GM19455 (cell line): ENCODE results near the gene SAMD4A.

Experiments
- ATAC-seq: cut with Tn5 transposase; IDR thresholded peaks from one replicate; pipeline ENCODE4 v1.9.1; 2021; ENCODE audit not compliant: unreplicated experiment

Gene SAMD4A

DNA sequence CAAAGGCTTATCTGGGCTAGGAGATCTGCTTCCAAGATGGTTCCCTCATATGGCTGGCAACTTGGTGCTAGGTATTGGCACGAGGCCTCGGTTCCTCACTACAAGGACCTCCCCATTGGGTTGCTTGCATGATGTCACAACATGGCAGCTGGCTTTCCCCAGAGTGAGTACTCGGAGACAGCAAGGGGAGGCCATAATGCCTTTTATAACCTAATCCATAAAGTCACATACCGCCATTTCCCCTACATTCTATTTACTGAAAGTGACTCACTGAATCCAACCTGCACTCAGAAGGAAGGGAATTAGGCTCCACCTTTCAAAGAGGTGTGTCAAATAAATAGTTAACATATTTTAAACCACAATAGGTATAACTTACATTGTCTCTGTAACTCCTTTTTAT lies 130.9 kb downstream of the SAMD4A start:
- ATAC-seq: no peak

DNA sequence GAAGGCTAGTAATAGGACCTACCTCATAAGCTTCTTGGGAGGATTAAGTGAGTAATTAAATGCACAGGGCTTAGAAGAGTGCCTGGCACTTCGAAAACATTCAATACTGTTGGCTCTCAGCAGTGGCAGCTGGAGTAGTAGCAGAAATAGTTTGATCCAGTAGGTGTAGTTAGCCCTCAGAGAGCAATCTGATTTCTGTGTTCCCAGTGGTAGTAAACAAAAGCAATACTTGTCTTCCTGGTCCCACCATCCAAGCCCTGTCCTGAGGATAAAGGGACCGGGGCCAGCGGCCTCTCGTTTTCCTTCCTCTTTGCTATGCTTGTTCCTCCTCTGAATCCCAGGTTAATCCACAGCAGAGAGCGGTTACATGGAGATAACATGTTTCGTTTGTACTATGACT lies 131.6 kb downstream of the SAMD4A start:
- no peak for ATAC-seq

DNA sequence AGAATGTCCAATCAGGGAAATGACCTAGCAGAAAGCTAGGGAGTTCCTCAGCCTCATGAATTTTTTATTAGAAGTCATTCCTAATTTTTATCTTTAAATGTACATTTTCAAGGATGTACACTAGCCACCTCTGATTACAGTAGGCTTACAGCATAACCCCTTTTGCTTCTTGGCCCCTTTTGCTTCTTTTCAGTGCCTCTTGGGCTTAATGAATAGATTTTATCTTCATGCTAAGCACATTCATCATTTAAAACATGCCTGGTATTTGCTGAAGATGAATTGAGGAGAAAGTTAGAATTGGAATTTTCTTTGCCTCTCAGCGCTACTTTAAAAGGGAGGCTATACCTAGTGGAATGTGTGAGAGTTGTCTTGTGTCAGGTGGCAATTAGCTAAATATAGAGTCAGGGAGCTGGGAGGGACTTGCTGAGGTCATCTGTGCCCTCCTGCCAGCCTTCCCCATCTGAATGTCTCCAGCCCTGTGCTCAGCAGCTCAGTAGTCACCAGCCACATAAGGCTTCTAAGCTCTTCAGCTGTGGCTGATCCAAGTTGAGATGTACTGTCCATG lies 132.1 kb downstream of the SAMD4A start:
- no peak for ATAC-seq

DNA sequence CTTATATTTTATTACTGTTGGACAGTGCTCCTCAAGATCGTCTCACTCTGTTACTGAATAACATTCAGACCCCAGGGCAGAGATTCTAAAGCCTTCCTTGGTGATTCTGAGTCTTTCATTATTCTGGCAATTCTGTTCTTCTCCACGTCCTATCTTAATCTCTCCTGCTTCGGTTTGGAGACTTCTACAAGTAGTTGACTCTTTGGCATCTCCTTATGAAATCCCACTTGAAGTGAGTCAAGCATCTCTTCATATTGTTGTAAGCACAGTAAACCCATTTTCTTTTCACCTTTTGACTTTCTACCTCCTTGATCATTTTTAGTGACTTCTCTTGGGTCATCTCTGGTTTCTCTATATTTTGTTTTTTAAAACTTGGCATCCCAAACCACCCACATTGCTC lies 132.8 kb downstream of the SAMD4A start:
- ATAC-seq: no peak

DNA sequence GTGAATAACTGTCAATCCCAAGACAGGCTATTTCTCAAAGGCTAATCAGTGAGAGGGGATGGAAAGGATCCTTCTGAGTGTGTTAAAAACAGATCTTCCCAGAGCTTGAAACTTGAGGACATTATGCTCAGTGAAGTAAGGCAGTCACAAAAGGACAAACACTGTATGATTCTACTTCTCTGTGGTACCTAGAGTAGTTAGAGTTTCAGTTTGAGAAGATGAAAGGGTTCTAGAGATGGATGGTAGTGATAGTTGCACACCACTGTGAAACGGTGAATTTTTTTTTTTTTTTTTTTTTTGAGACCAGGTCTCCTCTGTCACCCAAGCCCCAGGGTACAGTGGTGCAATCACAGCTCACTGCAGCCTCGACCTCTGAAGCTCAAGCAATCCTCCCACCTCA lies 133.8 kb downstream of the SAMD4A start:
- no peak for ATAC-seq

DNA sequence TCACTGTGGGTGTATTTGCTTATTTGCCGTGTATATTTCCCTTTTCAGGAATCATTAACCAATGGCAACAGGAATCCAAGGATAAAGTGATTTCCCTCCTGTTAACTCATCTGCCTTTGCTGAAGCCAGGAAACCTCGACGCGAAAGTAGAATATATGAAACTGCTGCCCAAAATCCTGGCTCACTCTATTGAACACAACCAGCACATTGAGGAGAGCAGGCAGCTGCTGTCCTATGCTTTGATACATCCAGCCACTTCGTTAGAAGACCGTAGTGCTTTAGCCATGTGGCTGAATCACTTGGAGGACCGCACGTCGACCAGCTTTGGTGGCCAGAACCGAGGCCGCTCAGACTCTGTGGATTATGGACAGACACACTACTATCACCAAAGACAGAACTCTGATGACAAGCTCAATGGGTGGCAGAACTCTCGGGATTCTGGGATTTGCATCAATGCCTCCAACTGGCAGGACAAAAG lies 135.1 kb downstream of the SAMD4A start:
- ATAC-seq: no peak

DNA sequence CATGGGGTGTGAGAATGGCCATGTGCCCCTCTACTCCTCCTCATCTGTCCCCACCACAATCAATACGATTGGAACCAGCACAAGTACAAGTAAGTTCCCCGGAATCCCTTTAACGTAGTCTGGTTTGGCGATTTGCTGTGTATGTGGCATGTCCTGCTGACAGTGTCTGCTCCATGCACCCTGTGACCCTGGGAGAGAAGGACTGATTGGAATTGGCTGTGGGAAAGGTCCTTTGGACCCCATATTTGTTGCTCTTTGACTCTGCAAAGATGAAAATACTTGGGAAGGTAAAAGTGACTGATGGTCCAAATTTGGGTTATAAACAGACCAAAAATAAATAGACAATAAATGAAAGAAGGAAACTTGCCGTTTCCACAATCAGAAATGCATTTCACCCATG lies 135.6 kb downstream of the SAMD4A start:
- no peak for ATAC-seq

DNA sequence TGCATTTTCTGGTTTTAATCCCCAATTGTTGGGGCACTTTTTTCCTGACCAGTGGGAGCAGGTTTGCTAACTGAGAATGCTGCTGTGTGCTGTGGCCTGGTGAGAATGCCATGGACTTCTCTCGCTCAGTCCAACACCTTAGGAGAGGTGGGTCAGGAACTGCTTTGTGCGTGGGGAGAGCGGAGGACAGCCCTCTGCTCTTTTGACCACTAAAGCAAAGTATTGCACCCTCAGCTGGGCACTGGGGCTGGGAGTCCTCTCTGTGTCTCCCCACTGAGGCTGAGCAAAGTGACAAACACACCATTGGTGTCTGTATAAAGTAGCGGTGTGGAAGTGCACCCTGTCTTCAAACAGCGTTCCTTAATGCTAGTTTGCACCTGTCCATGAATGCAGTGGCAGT lies 136.2 kb downstream of the SAMD4A start:
- ATAC-seq: no peak

DNA sequence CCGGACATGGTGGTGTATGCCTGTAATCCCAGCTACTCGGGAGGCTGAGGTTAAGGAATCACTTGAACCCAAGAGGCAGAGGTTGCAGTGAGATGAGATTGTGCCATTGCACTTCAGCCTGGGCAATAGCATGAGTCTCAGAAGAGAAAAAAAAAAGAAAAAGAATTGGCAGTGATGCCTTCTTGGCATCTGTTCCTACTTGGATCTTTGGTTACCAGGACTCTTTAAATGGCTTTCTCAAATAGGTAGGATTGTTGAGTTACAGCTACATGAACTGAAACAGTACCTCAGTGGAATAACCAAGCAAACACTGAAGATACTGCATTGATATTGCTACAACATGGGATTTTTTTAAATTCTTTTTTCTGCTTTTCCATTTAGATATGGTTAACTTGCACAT lies 136.8 kb downstream of the SAMD4A start:
- ATAC-seq: no peak

DNA sequence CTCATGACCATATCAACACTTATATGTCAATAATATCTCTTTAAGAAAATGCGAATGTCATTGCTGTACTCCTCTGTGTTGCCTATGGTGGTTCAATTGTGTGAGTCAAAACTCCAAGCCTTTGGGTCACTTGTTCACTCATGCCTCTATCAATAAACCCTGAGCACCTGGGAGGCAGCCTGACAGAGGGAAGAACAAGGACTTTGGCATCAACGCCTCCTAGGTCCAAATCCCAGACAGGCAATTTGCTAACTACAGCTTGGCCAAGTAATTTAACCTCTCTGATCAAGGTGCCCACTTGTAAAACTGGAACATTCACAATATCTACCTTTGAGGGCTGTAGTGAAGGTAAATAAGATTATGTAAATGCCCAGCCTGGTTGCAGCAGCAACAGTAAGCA lies 137.8 kb downstream of the SAMD4A start:
- ATAC-seq: no peak

DNA sequence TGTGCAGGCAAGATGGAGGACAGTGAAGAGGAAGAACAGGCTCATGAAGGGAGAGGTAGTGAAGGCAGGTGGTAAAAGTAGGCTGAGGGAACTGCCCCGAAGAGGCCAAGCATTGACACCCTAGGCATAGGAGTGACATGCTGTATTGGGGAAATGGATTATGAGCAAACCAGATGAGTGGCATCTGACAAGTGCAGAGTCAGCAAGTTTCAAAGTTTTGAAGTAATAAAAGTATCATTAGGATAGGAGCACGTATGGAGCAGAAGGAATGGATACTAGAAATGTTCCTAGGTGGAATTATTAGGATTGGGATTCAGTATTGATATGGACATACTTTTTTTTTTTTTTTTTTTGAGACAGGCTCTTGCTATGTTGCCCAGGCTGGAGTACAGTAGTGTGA lies 139.8 kb downstream of the SAMD4A start:
- no peak for ATAC-seq

DNA sequence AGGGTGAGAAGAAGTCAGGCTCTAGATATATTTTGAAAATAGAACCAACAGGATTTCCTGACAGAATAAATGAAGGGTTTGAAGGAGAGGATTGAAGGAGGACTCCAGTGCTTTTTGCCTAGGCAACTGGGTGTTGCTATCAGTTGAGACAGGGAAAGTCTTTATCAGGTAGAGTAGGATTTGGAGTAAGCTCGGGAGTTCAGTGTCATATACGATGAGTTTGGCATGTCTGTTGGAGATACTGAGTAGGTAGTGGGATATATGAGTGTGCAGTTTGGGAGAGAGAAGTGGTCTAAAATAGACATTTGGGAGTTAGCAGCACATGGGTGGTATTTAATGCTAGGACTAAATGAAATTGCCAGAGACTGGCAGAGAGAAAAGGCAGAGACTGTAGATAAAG lies 141.2 kb downstream of the SAMD4A start:
- no peak for ATAC-seq

DNA sequence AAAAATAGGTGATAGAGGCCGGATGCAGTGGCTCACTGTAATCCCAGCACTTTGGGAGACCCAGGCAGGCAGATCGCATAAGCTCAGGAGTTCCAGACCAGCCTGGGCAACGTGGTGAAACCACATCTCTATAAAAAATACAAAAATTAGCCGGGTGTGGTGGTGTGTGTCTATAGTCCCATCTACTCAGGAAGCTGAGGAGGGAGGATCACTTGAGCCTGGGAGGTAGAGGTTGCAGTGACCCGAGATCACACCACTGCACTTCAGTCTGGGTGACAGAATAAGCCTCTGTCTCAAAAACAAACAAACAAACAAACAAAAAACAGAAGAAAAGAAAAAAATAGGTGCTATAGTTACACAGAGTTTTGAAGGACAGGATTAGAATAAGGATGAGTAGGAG lies 142.1 kb downstream of the SAMD4A start:
- ATAC-seq: no peak

DNA sequence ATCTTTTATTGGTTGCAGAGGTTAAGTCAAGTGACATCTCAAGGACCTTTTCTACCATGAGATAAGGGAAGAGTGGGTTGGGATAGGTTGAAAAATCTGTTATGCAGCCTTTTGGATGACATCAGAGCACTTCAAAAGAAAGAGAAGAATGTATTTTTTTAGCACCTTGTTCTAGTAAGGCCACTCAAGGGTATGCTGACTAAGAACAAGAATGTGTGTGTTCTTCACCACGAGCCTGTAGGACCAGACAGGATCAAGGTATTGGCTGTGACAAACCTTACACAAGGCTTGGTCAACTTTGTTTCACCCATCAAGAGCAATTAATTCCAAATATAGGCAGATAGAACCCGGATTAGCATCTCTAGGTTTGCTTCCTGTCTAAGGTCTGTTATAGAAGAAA lies 142.5 kb downstream of the SAMD4A start:
- peak; percentile 66 for ATAC-seq

DNA sequence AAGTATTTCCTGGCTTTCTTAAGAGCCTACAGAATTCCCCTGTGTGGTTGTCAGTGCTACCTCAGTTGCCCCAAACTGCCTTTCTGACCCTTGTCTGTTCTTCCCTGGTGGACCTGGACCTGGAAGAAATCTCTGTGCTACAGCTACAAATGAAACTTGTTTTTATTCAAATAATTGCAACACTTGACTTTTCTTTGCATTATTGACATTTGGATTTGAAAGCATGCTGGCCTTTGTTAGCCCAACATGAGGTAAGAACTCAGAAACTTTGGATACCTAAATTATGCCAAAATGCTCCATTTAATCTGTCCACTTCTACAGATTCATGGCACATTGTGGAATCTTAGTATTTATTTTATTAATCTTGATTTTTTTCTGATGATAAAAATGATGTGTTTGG lies 142.9 kb downstream of the SAMD4A start:
- ATAC-seq: no peak

DNA sequence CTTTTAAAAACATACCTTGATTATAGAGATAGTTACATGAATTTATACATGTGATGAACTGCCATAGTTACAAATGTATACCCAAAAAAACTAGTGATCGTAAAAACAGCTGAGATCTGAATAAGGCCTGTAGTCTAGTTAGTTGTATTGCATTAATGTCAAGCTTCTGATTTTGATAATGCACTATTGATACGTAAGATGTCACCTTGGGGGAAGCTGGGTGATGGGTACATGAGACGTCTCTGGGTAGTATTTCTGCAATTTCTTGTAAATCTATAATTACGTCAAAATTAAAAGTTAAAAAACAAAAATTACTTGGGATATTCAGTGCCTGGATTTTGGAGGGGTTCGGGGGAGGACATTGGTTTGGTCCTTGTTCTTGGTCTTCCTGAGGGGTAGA lies 144.4 kb downstream of the SAMD4A start:
- ATAC-seq: no peak

DNA sequence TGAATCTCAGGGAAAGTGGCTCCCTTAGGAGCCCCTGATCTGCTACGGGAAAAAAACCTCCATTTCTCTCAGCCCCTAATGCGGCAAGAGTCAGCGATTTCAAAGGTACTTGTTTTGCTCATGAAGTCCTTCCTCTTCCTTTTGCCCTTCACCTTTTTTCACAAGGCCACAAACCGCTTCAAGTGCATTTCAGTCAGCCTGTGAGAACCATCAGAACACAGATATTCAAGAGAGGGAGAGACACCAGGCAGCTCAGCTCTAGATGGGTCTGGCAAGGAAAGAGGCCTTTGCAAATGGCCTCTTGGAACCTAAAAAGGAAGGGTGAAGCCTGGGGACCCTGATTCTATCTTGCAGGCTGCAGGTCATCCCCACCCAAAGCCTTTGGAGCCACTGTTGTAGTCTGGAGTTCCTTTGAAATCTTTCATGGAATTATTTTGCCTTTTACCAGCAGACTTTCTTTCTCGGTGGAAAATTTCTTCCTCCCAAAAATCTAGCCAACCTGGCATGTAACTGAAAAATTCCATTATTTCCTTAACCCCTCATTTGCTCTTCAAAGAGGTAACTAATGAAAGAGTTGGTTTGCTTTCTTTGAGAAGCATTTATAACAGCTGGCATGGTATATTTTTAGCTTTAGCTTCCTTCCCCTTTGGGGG lies 145.0 kb downstream of the SAMD4A start:
- ATAC-seq: no peak

DNA sequence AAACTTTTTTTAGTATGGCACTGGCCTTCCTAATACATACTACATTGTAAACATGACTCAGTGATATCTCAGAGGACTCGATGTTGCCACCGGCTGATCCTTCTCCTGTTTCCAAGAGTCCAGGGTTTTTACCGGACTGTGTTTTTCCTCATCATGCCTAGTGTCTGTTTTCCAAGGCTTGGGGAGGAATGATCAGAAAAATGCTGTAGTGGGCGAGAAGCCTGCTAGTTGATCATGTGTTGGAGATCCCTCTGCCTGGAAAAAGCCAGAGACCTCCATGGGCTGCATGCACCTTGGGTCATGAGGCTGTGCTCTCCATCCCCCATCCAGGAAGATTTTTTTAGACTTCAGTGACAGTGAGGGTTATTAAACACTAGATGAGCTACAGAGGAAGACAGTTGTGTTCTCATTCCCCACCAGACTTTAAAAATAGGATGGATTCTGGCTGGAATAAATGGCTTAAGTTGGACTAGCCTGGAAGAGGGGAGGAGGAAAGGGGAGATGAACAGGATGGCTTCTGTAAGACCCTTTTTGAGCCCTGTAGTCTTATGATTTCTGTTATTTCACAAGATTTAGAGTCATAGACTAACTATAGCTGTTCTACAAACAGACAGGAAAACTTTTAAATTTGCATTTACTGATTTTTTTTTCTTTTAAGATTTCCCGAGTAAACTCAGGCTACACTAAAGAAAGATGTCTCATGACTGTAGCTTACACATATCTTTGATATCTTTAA lies 145.7 kb downstream of the SAMD4A start:
- no peak for ATAC-seq

DNA sequence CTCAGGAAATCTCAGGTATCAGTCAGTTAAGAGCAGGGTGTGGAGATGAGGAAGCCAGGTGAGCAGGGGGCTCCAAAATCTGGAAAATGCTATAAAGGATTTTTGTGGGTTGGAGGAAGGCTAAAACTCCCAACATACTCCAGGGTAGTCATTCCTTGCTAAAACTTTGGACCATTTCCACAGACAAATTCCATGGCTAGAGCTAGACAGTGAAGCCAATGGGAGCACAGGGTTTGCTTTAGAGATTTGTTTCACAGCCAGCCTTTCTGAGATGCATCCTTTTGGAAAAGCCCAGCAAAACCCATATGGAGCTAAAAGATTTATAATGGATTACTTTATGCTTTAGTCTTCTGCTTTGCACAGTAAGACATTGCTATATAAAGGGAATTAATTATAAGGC lies 146.5 kb downstream of the SAMD4A start:
- no peak for ATAC-seq

DNA sequence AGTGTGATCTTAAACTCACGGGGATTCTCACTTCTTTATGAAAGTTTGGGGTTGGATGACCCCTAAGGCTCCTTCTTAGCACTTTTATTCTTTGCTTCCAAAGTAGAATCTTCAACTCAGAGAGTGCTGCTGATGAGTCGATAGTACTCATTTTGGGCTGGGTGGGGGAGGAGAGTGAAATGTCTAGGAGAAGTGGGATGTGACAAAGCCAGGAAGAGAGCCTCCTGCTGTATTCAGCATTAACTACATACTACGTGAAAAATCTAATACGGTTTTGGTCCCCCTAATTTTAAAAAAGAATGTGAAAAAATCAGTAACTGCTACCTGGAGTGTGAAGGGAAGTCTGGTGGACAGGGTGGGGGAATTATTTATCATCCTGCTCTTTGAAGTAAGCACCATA lies 148.3 kb downstream of the SAMD4A start:
- ATAC-seq: no peak

DNA sequence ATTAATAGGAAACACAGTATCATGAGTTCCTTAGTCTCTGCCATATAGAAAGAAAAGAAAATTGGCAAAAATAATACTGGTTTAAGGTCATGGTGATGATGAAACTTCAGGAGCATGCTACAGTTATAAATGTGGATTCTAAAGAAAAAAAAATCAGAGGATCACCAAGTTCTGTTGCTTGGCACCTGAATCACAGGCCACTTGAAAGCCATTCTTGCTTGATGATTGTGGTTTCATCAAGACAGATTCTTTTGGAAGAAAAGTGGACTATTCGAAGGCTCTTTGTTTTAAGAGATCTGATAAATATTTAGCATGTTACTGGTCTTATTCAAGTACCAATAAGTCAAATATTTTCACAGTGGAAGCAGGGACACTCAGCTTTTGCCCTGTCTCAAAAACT lies 148.9 kb downstream of the SAMD4A start:
- ATAC-seq: no peak

DNA sequence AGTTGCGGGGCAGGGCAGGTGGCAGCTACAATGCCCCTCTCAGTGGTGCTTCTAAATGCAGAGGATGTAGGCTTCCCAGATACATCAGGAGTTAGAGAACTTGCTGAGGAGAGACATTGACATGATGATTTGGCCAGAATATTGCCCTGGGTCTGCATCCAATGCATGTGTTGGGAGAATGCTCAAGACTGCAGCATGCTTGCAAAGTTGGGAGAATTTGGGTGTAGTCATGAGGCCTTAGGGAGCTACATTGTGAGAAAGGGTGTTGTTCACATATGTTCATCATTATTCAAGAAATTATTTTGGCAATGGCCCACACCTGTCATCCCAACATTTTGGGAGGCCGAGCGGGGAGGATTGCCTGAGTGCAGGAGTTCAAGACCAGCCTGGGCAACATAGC lies 149.9 kb downstream of the SAMD4A start:
- ATAC-seq: no peak

DNA sequence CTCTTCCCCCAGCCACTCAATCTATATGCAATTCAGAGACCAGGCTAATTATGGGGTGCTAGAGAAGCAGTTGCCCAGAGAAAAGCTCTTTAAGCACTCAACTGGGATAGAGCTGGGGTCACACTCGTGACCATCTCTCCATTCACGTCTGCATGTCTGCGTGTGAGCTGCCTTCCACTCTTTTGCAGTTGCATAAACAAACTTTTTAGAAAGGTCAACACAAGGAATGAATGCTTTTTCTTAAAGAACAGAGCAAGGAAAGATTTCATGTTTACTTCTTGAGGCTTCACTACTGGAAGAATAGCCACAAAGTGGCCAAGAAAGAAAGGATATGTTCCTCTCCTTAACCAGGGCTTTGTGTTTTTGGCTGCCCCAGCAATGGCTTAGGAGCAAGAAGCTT lies 151.1 kb downstream of the SAMD4A start:
- no peak for ATAC-seq
